ENCODE results near the gene SNTB2. TPM values are rescaled to one million over a fixed set of nuclear protein-coding genes. Genes with fewer than 3 reads are reported as not detected.

SNTB2 gene
- total RNA-seq, 1 donor from 2014 or later, result 44.6 TPM

GRCh38 chr16:69188236-69188549, 1.2 kb downstream of the SNTB2 start:
- ATAC-seq (no peak), DNase-seq (no peak)
- Histone ChIP-seq H3K4me3 (peak overlapping the region; percentile 78), H3K4me1 (peaks cover 27% of the 10 kb centered on the region), H3K27ac (peak overlapping the region; percentile 89), H3K36me3 (no peaks in the 10 kb centered on the region), H3K27me3 (no peaks in the 10 kb centered on the region), H3K9me3 (no peaks in the 10 kb centered on the region)
- TF ChIP-seq CTCF (IDR thresholded peaks at IDR 0.05), result no peak
- intact Hi-C loops (cut with DNase I), result no loop called here

DNA sequence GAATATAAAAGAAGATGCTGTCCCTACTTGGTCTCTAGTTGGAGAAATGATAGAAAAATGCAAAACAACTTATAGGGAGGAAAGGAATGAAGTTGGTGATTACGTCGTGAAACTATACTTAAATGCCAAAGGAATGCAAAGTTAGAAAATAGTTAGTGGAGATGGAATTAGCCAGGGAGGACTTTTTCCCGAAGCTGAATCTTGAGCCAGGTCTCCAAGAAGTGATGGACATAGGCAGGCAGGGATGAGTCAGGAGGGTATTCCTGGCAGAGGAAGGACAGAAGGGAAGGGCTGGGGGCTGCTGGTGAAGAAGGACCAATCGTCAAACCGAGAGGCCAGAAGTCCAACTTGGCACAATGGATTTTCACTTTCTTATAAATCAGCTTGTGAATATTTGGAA, 1.8 kb downstream of the SNTB2 start:
- peak overlapping the region; percentile 78 for H3K4me3 ChIP-seq
- DNase-seq (no peak), ATAC-seq (no peak)
- intact Hi-C loops (cut with DNase I), result no loop called here
- H3K36me3 ChIP-seq, result no peaks in the 10 kb centered on the region
- H3K9me3 ChIP-seq, result no peaks in the 10 kb centered on the region
- no peaks in the 10 kb centered on the region for H3K27me3 ChIP-seq
- TF ChIP-seq CTCF (IDR thresholded peaks at IDR 0.05), result no peak
- peaks cover 29% of the 10 kb centered on the region for H3K4me1 ChIP-seq
- H3K27ac ChIP-seq, result peak overlapping the region; percentile 89

GRCh38 chr16:69190046-69190588, 3.2 kb downstream of the SNTB2 start:
- no peak for TF ChIP-seq CTCF (IDR thresholded peaks at IDR 0.05)
- Histone ChIP-seq H3K36me3 (no peaks in the 10 kb centered on the region), H3K4me1 (peaks cover 43% of the 10 kb centered on the region), H3K27ac (no peak overlapping the region), H3K27me3 (no peaks in the 10 kb centered on the region), H3K9me3 (no peaks in the 10 kb centered on the region), H3K4me3 (no peak overlapping the region)
- intact Hi-C loops (cut with DNase I), result no loop called here
- ATAC-seq (no peak), DNase-seq (no peak)

- Histone ChIP-seq H3K9me3 (no peaks in the 10 kb centered on the region), H3K4me3 (no peak overlapping the region), H3K36me3 (no peaks in the 10 kb centered on the region), H3K27ac (no peak overlapping the region), H3K4me1 (peaks cover 46% of the 10 kb centered on the region), H3K27me3 (no peaks in the 10 kb centered on the region)
- TF ChIP-seq CTCF (IDR thresholded peaks at IDR 0.05), result no peak
- ATAC-seq (no peak), DNase-seq (no peak)
- intact Hi-C loops (cut with DNase I), result no loop called here
Measured at GRCh38 chr16:69190598-69190997, 3.6 kb downstream of the SNTB2 start.

DNA sequence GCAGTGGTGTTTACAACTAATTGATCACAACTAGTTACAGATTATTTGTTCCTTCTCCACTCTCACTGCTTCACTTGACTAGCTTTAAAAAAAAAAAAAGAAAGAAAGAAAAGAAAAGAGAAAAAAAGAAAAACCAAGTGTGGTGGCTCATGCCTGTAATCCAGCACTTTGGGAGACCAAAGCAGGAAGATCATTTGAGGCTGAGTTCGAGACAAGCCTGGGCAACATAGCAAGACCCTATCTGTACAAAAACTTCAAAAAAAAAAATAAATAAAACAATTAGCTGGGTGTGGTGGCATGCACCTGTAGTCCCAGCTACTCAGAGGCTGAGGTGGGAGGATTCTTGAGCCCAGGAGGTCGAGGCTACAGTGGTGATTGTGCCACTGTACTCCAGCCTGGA, 4.2 kb downstream of the SNTB2 start:
- H3K4me1 ChIP-seq, result peaks cover 44% of the 10 kb centered on the region

More for the DNA sequence above, 4.2 kb downstream of the SNTB2 start:
- no peak for TF ChIP-seq CTCF (IDR thresholded peaks at IDR 0.05)
- H3K9me3 ChIP-seq, result no peaks in the 10 kb centered on the region
- DNase-seq (no peak), ATAC-seq (no peak)
- no peak overlapping the region for H3K4me3 ChIP-seq
- intact Hi-C loops (cut with DNase I), result no loop called here
- H3K27ac ChIP-seq, result no peak overlapping the region
- no peaks in the 10 kb centered on the region for H3K27me3 ChIP-seq
- no peaks in the 10 kb centered on the region for H3K36me3 ChIP-seq

Measured in upper lobe of right lung (tissue), 1 donor.